H9 (cell line): ENCODE data around the gene ASB10. TPM values are rescaled to one million over a fixed set of nuclear protein-coding genes. Genes with fewer than 3 reads are reported as not detected.

ENCODE experiments used
- DNase-seq: peaks from one replicate; pipeline ENCODE4 v3.0.0-alpha.2; 2017
- H2AFZ ChIP-seq: one replicate; pipeline ENCODE4 v1.6.1; 2013; ENCODE audit warnings: mild to moderate bottlenecking, low read length, control low read depth, moderate library complexity
- H2AK5ac ChIP-seq: 2 replicates; pipeline ENCODE4 v1.6.1; 2013; ENCODE audit warnings: low read length, control low read depth, mixed read lengths; ENCODE audit not compliant: insufficient read length
- H2BK120ac ChIP-seq: one replicate; pipeline ENCODE4 v1.6.1; 2013; ENCODE audit warnings: low read depth, mild to moderate bottlenecking, low read length, control low read depth, inconsistent platforms; ENCODE audit not compliant: poor library complexity, severe bottlenecking
- H2BK12ac ChIP-seq: 2 replicates; pipeline ENCODE4 v1.6.1; 2013; ENCODE audit warnings: low read length, control low read depth, mixed read lengths, low read depth; ENCODE audit not compliant: insufficient read length
- H2BK15ac ChIP-seq: 2 replicates; pipeline ENCODE4 v1.6.1; 2013; ENCODE audit warnings: low read depth, low read length, control low read depth
- H2BK20ac ChIP-seq: one replicate; pipeline ENCODE4 v1.6.1; 2013; ENCODE audit warnings: low read depth, mild to moderate bottlenecking, low read length, control low read depth, inconsistent platforms; ENCODE audit not compliant: poor library complexity, severe bottlenecking
- H2BK5ac ChIP-seq: 2 replicates; pipeline ENCODE4 v1.6.1; 2013; ENCODE audit warnings: low read length, control low read depth, mixed read lengths; ENCODE audit not compliant: insufficient read length
- H3K14ac ChIP-seq: 2 replicates; pipeline ENCODE4 v1.6.1; 2013; ENCODE audit warnings: low read length, control low read depth; ENCODE audit not compliant: insufficient read depth
- H3K18ac ChIP-seq: 2 replicates; pipeline ENCODE4 v1.6.1; 2013; ENCODE audit warnings: low read depth, mild to moderate bottlenecking, mixed read lengths, low read length, control low read depth; ENCODE audit not compliant: insufficient read length
- H3K23ac ChIP-seq: 2 replicates; pipeline ENCODE4 v1.6.1; 2013; ENCODE audit warnings: low read length, control low read depth, mixed read lengths, low read depth; ENCODE audit not compliant: insufficient read length
- H3K23me2 ChIP-seq: 2 replicates; pipeline ENCODE4 v1.6.1; 2013; ENCODE audit warnings: low read depth, mild to moderate bottlenecking, mixed read lengths, low read length, control low read depth; ENCODE audit not compliant: insufficient read length, poor library complexity, severe bottlenecking
- H3K27ac ChIP-seq: 2 replicates; pipeline ENCODE4 v1.5.1; 2013; ENCODE audit warnings: low read length, control low read depth, mixed read lengths, low read depth; ENCODE audit not compliant: insufficient read length
- H3K27me3 ChIP-seq: 2 replicates; pipeline ENCODE4 v1.6.1; 2013; ENCODE audit warnings: low read length, control low read depth, inconsistent platforms; ENCODE audit not compliant: insufficient read depth
- H3K4ac ChIP-seq: 2 replicates; pipeline ENCODE4 v1.6.1; 2013; ENCODE audit warnings: low read depth, mild to moderate bottlenecking, control low read depth, inconsistent platforms, low read length, moderate library complexity
- H3K4me1 ChIP-seq: 2 replicates; pipeline ENCODE4 v1.6.1; 2013; ENCODE audit warnings: low read length, control low read depth, inconsistent platforms; ENCODE audit not compliant: insufficient read depth
- H3K4me2 ChIP-seq: 2 replicates; pipeline ENCODE4 v1.6.1; 2013; ENCODE audit warnings: low read length, control low read depth, mixed read lengths; ENCODE audit not compliant: insufficient read length, insufficient read depth
- H3K56ac ChIP-seq: 2 replicates; pipeline ENCODE4 v1.6.1; 2013; ENCODE audit warnings: low read depth, mild to moderate bottlenecking, mixed read lengths, low read length, control low read depth; ENCODE audit not compliant: insufficient read length
- H3K79me1 ChIP-seq: 2 replicates; pipeline ENCODE4 v1.6.1; 2013; ENCODE audit warnings: low read depth, mild to moderate bottlenecking, moderate library complexity, low read length, control low read depth, inconsistent platforms; ENCODE audit not compliant: insufficient read depth, poor library complexity, severe bottlenecking
- H3K79me2 ChIP-seq: 2 replicates; pipeline ENCODE4 v1.6.1; 2013; ENCODE audit warnings: low read length, control low read depth, inconsistent platforms; ENCODE audit not compliant: insufficient read depth
- H3K9ac ChIP-seq: 2 replicates; pipeline ENCODE4 v1.6.1; 2013; ENCODE audit warnings: low read length, control low read depth, mixed read lengths; ENCODE audit not compliant: insufficient read length; ENCODE audit errors: extremely low read depth
- H3K9me3 ChIP-seq: one replicate; pipeline ENCODE4 v1.6.1; 2013; ENCODE audit warnings: low read depth, low read length, inconsistent platforms; ENCODE audit not compliant: control insufficient read depth
- H3T11ph ChIP-seq: one replicate; pipeline ENCODE4 v1.6.1; 2013; ENCODE audit warnings: mild to moderate bottlenecking, low read length, control low read depth, inconsistent platforms
- H4K20me1 ChIP-seq: one replicate; pipeline ENCODE4 v1.6.1; 2013; ENCODE audit not compliant: control insufficient read depth, insufficient read length, insufficient read depth
- H4K5ac ChIP-seq: 2 replicates; pipeline ENCODE4 v1.6.1; 2013; ENCODE audit warnings: low read depth, mild to moderate bottlenecking, mixed read lengths, low read length, control low read depth; ENCODE audit not compliant: insufficient read length
- H4K8ac ChIP-seq: replicated peaks from 2 replicates; pipeline ENCODE4 v1.6.1; 2013; ENCODE audit warnings: low read length, control low read depth, mixed read lengths, low read depth; ENCODE audit not compliant: insufficient read length
- H4K91ac ChIP-seq: 2 replicates; pipeline ENCODE4 v1.6.1; 2013; ENCODE audit warnings: low read depth, mild to moderate bottlenecking, moderate library complexity, mixed read lengths, low read length, control low read depth; ENCODE audit not compliant: insufficient read length
- H3K27ac Mint-ChIP-seq, 3 experiments: 2 replicates in 2 of 3; 3 replicates in 1 of 3; pipeline ENCODE4 v1.8.0; 2020 to 2021; ENCODE audit warnings: mixed read lengths in 3 of 3, mild to moderate bottlenecking in 1 of 3, moderate library complexity in 1 of 3
- H3K27me3 Mint-ChIP-seq: 2 replicates; pipeline ENCODE4 v1.8.0; 2021; ENCODE audit warnings: low read depth, mild to moderate bottlenecking, moderate library complexity, mixed read lengths
- H3K36me3 Mint-ChIP-seq, 3 experiments: 2 replicates in 2 of 3; 3 replicates in 1 of 3; pipeline ENCODE4 v1.8.0; 2020 to 2021; ENCODE audit warnings: low read depth in 3 of 3, mixed read lengths in 3 of 3; ENCODE audit not compliant: insufficient read depth in 1 of 3
- H3K4me1 Mint-ChIP-seq, 2 experiments: 2 replicates each; pipeline ENCODE4 v1.8.0; 2020; ENCODE audit warnings: mixed read lengths in 2 of 2
- H3K4me3 Mint-ChIP-seq, 2 experiments: 2 replicates in 1 of 2; 3 replicates in 1 of 2; pipeline ENCODE4 v1.8.0; 2020 to 2021; ENCODE audit warnings: mild to moderate bottlenecking in 2 of 2, mixed read lengths in 2 of 2, moderate library complexity in 1 of 2
- H3K9me3 Mint-ChIP-seq, 2 experiments: 2 replicates in 1 of 2; 3 replicates in 1 of 2; pipeline ENCODE4 v1.8.0; 2020; ENCODE audit warnings: mild to moderate bottlenecking in 2 of 2, mixed read lengths in 2 of 2, moderate library complexity in 1 of 2
- WGBS: extraction: QIAGEN DNeasy Blood & Tissue Kit; methylation state at CpG from one replicate; pipeline ENCODE4 v1.1.7; 2013; ENCODE audit warnings: missing lambda C conversion rate, low lambda C conversion rate, mixed read lengths; ENCODE audit not compliant: insufficient read length; ENCODE audit errors: extremely low coverage; 5-methylcytosine and 5-hydroxymethylcytosine counted together
- total RNA-seq: library from RNA; stranded (reverse); gene quantifications from 2 replicates; pipeline ENCODE4 v1.2.1, GENCODE V29; 2021
- TF ChIP-seq, protein P1 (sequence below): fragments of 200-600 bp; sonication (generic); conservative IDR thresholded peaks from 3 replicates; pipeline ENCODE4 v1.8.0; 2021; ENCODE audit warnings: antibody characterized with exemption, mild to moderate bottlenecking

The ASB10 gene
- total RNA-seq, 1 experiment from 2014 or later = not detected

DNA sequence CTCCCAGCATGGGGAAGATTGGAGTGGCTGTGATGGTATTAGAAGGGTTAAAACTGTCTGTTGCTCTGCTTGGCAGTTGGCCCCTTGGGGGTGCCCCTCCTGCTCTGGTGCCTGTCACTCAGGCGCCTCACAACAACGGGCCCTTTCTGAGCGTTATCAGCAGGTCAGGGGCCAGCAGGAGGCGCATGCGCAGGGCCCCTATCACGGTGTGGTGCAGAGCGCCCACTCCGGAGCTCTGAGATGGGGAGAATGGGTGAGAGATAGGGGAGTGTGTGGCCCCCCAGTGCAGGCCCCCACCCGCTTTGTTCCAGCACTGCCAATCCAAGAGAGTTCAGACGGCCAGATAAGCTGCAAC lies 44.4 kb downstream of the ASB10 start:
- no peak overlapping the region for H3K27ac ChIP-seq
- H2BK12ac ChIP-seq = no peak overlapping the region
- no peak overlapping the region for H2BK120ac ChIP-seq
- no peak overlapping the region for H2BK15ac ChIP-seq
- H3K23ac ChIP-seq = no peak overlapping the region
- H3K27me3 ChIP-seq = no peaks in the 10 kb centered on the region
- H2AFZ ChIP-seq = no peak overlapping the region
- peak; percentile 35 for DNase-seq
- no peaks in the 10 kb centered on the region for H3K23me2 ChIP-seq
- no peaks in the 10 kb centered on the region for H3K9me3 ChIP-seq
- no peak overlapping the region; the same call in 1 of the 2 replicates for H3K14ac ChIP-seq
- H3K4ac ChIP-seq = no peak overlapping the region
- H4K91ac ChIP-seq = no peak overlapping the region
- Mint-ChIP-seq H3K27me3 (peaks cover 2% of the 10 kb centered on the region; the same call in 1 of the 2 replicates), H3K36me3 (peaks cover 8 to 44% (median 22%) of the 10 kb centered on the region in 3 experiments; a peak in 6 of 7 replicates), H3K9me3 (no peaks in the 10 kb centered on the region; a peak in 1 of 5 replicates), H3K4me1 (peaks cover 32 to 58% of the 10 kb centered on the region in 2 experiments), H3K27ac (no peak overlapping the region), H3K4me3 (no peak overlapping the region)
- no peak overlapping the region for H2BK20ac ChIP-seq
- no peak overlapping the region for H3K56ac ChIP-seq
- no CpG with 5 or more reads among the region's 10 CpGs for WGBS
- H3K9ac ChIP-seq = no peak overlapping the region
- no peak overlapping the region for H3K18ac ChIP-seq
- no peak overlapping the region for H3T11ph ChIP-seq
- H4K8ac ChIP-seq = no peak overlapping the region
- H2BK5ac ChIP-seq = no peak overlapping the region
- no peaks in the 10 kb centered on the region for H4K20me1 ChIP-seq
- no peaks in the 10 kb centered on the region for H3K79me2 ChIP-seq
- H3K4me2 ChIP-seq = no peak overlapping the region
- H3K79me1 ChIP-seq = no peaks in the 10 kb centered on the region
- no peaks in the 10 kb centered on the region; the same call in 1 of the 2 replicates for H3K4me1 ChIP-seq
- TF ChIP-seq, protein P1, sequence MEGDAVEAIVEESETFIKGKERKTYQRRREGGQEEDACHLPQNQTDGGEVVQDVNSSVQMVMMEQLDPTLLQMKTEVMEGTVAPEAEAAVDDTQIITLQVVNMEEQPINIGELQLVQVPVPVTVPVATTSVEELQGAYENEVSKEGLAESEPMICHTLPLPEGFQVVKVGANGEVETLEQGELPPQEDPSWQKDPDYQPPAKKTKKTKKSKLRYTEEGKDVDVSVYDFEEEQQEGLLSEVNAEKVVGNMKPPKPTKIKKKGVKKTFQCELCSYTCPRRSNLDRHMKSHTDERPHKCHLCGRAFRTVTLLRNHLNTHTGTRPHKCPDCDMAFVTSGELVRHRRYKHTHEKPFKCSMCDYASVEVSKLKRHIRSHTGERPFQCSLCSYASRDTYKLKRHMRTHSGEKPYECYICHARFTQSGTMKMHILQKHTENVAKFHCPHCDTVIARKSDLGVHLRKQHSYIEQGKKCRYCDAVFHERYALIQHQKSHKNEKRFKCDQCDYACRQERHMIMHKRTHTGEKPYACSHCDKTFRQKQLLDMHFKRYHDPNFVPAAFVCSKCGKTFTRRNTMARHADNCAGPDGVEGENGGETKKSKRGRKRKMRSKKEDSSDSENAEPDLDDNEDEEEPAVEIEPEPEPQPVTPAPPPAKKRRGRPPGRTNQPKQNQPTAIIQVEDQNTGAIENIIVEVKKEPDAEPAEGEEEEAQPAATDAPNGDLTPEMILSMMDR = peak; percentile 19; the same call in 1 of the 3 replicates
- H2AK5ac ChIP-seq = no peak overlapping the region
- no peak overlapping the region for H4K5ac ChIP-seq
